NCI-H1436 treated with DMSO at 0.1 percent for 48 hours (cell line): ENCODE results near the gene AKR1C4.

Experiments
- DNase-seq: peaks from one replicate; lab custom pipeline; 2025; lab: John Stamatoyannopoulos, UW

AKR1C4 gene

DNA sequence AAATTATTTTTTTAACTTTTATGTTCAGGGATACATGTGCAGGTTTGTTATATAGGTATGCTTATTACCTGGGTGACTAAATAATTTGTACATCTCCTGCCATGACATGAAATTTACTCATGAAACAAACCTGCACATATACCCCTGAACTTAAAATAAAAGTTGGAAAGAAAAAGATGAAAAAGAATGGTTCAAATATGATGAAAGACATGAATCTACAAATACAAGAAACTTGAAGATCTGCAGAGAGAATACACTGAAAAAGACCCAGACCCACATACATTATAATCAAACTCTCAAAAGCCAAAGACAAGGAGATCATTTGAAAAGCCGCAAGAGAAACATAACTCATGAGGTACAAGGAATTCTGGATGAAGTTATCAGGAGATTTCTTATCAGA is 70.2 kb downstream of the AKR1C4 start:
- DNase-seq, result no peak

DNA sequence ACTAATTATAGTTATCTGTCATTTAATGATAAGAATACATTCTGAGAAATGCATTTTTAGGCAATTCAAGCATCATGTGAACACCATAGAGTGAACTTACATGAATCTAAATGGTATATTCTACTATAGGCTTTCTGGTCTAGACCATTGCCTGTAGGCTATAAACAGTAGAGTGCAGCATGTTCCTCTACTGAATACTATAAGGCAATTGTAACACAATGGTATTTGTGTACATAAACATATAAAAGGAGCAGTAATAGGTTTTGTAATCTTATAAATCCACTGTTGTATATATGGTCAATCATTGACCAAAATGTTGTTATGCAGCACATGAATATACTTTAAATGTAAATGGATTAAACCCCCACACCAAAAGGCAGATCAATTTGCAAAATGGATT is 71.6 kb downstream of the AKR1C4 start:
- DNase-seq, result no peak
